Activated T-cell treated with anti-CD3 and anti-CD28 coated beads for 24 hours (primary cell): Measurements from ENCODE around the gene TPK1.

Source experiments
- DNase-seq: peaks from one replicate; pipeline ENCODE4 v3.0.0-alpha.2; 2020; ENCODE audit warnings: low read depth

The TPK1 gene

DNA sequence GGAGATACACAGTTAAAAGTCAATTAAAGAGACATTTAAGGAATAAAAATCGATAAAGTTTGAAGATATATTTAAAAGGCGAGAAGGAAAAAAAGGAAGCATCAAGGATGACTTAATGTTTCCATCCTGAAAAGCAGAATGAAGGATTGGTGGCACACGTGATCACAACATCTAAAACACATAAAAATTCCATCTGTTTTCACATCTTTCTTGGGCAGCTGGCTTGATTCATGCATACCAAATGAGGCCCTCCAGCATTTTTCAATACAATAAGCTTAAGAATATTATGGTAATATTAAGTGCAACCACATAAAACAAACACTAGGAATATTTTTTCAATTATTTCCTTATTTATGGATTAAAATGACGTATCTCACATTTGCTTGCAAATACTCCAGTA is 112.6 kb downstream of the TPK1 start:
- DNase-seq, result no peak

DNA sequence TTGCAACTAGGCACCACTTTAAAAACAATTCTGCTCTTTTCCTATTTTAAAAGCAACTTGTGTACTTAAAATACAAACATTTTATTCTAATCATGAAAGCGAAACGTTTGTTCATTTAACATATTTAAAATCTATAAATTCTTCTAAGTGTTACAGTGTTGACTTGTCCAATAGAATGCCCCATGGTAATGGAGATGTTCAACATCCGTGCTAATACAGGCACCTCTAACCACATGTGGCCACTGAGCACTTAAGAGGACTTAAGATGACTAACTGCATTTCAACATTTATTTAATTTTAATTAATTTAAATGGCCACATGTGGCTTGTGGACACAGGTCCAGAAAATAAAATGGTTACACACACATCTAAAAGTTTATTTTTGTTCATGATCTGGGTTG is 115.1 kb downstream of the TPK1 start:
- DNase-seq, result no peak

DNA sequence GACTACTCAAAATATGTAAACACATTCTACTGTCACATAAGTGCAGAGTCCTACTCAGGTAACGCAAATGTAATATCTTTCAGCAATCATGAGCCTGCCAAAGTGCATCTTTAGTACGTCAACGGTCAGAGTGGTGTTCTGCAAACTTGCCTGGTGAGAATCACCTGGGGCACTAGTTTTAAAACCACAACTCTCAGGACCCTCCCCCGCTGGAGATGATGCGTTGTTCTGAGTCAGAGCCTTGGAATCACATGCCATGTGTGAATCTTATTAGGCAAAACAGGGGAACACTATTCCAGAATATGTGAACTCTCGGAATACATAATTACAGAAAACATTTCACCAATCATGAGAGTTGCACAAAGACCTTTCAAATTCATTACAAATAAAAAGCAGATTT is 115.7 kb downstream of the TPK1 start:
- no peak for DNase-seq

DNA sequence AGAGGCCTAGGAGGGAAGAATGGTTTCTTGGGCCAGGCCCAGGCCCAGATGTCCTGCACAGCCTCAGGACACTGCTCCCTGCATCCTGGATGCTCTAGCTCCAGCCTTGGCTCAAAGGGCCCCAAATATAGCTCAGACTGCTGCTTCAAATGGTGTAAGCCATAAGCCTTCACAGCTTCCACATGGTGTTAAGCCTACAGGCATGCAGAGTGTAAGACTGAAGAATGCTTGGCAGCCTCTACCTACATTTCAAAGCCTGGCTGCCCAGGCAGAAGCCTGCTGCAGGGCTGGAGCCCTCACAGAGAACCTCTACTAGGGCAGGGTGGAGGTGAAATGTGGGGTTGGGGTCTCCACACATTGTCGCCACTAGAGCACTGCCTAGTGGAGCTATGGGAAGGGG is 118.1 kb downstream of the TPK1 start:
- DNase-seq, result no peak

DNA sequence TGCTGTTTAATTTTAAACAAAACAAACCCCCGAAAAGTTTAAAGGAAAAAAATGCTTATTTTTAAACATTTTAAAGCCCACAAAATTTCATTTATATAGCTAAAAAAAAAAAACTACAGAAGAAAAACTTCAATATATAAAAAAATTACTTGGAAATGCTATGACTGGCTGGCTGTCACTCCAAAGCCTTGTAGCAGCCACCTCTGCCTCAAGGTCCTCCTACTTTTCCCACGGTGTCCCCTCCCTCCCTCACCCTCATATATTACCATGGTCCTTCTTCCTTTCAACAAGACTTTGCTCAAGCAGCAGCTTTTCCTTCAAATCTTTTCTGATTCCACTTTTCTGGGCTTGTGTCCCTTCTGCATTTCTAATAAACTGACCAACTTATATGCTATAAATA is 122.0 kb downstream of the TPK1 start:
- DNase-seq, result no peak

DNA sequence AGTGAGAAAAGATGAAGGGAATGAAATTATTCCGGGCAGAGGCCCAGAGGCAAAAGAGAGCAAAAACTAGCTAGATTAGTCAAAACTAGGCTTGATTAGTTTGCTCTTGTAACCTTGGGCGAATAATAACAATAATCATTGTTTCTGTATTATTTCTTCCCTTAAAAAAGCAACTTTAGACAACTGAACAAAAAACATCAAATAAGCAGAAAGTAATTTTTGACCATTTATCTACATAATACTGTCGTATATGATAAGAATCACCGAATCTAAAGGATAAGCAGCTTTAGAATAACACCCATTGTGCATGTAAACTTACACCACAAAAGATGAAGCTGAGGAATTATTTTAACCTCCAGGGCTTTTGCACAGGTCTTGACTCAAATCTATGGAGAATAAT is 125.1 kb downstream of the TPK1 start:
- no peak for DNase-seq

DNA sequence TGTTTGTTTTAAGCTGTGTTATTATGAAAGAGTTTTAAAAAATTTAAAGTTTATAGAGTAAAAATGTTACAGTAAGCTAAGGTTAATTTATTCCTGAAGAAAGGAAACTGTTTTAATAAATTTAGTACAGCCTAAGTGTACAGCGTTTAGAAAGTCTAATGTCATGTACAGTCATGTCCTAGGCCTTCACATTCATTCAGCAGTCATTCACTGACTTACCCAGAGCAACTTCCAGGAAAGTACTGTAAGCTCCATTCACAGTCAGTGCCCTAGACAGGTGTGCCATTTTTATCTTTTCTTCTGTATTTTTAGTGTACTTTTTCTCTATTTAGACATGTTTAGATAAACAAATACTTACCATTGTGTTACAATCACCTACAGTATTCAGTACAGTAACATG is 126.8 kb downstream of the TPK1 start:
- DNase-seq, result no peak

DNA sequence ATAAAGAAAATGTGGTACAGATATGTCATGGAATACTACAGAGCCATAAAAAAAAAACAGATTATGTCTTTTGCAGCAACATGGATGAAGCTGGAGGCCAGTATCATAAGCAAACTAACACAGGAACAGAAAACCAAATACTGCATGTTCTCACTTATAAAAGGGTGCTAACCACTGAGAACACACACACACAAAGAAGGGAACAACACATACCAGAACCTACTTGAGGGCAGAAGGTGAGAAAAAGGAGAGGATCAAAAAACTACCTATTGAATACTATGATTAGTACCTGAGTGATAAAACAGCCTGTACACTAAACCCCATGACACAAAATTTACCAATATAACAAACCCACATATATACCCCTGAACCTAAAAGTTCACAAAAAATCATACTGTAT is 144.6 kb downstream of the TPK1 start:
- DNase-seq, result no peak

DNA sequence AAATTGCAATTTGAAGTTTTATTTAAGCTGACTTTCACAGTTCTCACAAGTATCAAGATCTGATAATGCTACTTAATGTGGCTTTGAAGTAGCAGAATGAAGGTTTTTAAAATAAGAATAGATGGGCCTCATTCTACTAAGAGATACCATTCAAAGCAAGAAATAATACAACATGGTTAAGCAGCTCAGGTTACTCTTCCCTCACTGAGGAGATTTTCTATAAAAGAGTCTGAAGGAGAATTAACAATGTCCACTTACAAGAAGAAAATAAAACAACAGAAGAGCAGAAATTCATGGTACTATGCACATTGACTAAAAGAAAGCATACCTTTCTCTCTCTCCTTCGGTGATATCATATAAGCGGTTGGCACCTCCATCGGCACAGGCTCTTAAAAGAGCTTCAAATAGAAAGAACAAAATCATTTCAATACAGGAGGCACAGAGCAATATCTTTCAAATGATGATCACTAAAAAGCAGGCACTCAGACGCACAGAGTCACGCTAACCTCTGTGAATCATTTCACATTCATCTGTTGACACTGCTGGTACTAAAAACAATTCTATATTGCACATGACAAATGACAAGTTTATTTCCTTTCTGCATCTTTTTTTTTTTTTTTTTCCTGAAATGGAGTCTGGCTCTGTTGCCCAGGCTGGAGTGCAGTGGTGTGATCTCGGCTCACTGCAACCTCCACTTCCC is 153.1 kb downstream of the TPK1 start:
- no peak for DNase-seq

DNA sequence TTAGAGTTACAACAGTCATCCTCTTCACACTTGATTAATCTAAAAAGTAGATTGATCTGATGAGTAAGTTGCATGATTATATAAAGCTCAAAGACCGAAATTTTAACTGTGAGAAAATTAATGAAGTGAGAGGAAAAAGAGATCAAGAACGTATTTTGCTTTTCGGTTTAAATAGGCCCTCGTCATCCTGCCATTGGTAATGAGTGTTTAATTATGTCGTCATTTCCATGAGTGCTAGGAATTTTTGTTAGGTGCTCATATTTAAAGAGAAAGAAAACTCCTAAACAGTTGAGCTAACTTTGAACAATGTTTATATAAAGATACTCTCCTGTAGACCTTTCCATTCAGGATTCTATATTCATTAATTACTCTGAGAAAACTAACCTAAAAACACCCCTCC is 159.4 kb downstream of the TPK1 start:
- no peak for DNase-seq

DNA sequence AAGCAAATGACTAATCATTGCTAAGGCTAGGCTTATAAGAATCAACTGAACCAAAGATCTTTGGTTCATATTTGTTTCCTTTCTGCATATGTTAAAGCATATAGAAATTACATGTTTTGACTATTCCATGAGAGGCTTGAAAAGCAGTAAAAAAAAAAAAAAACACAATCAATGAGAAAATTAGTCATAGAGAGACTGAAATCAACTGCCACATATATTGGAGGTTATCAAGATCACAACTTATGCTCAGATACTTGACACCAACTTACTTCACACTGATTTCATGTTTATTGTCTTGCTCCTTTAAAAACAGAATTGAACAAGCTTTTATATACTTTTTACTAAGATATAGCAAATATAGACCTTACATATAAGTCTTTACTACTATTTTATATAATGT is 161.3 kb downstream of the TPK1 start:
- no peak for DNase-seq

DNA sequence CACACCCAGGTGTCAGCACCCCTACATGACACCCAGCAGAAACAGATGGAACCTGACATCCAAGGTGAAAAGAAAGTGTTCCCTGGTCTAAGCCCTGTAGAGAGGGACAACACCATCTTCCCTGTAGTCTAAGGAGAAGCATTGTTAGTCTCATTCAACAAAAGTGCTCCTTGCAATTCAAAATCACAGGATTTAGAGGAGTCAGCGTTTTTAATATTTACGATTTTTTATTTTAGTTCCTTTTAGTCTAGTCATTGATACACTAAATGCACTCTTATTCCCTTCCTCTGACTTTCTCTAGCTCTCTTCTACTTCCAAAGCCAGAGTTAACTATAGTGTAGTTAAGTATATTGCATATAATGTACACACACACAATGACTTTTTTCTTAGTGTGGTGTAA is 163.0 kb downstream of the TPK1 start:
- DNase-seq, result no peak

DNA sequence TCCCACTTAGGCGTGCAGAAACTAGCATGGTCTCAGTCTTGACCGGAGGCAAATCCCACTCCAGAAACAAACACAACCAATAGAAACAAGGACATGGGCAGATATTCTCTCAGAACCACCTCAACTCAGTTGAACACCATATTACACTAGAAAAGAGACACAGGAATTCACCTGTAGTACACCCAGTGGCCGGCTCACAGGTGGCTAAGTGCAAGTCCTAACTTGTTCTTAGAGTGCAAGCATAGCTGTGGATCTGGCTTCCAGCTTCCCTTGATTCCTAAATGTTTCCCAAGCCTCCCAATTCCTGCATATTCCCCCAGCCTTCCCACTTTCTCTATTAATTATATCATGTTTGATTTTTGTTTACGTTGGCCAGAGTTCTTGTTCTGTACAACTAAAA is 164.4 kb downstream of the TPK1 start:
- no peak for DNase-seq

DNA sequence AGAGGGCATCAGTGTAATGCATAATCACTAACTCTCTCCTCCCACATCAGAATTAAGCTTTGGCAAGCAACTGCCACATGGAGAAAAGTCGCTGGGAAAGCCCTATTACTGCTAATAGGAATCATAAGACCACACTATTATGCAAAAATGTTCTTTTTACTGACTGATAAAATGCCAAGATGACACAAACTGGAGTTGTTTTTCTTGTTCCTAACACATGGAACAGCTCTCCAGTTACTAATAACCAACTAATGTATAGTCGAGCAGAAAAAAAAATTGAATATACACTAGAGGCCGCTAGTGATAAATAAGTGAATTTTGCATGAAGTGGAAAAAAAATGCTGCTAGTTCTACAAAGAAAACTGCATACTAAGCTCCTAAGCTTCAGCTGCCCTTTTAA is 165.6 kb downstream of the TPK1 start:
- no peak for DNase-seq

DNA sequence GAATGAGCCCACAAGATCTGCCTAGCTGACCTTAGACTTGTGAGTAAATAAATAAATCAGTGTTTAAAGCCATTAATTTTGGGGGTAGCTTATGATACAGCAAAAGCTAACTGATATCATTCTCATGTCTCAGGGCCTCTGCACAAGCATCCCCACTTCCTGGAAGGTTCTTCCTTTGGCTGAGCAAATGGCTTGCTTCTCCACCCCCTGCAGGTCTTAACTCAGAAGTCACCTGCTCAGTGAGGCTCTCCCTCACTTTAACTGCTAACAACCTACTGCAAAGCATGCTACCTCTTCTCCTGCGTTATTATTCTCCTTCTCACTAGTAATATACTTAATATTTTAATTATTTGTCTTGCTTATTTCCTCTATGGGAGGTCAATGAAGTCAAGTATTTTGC is 167.3 kb downstream of the TPK1 start:
- no peak for DNase-seq

DNA sequence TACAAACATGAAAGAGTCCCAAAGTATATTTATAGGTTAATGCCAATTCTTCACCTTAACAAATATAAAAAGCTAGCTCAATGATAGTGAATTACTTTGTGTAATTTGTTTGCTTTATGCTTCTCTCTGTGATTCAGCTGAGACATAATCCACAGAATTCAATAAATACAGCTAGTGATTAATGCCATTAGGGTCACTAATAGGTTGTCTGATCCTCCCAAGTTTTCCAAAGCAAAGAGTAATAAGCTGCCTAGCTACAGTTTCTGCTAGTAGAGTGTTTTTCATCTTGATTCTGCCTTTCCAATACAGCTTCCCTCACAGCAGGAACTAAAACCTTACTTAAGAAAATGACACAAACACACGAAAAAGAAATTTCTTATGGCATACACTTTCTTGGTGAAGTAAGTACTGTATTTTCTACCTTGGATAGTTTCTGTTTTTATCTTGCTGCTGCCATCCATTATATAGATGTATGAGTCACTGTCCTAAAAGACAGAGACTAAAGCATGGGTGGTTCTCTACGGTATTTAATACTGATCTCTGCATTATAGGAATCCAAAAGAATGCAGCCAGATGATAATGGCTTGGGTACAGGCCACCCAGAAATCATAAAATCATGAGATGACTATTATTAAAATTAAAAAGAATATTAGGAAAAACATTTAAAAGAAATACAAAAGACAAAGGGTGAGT is 170.0 kb downstream of the TPK1 start:
- DNase-seq, result no peak

DNA sequence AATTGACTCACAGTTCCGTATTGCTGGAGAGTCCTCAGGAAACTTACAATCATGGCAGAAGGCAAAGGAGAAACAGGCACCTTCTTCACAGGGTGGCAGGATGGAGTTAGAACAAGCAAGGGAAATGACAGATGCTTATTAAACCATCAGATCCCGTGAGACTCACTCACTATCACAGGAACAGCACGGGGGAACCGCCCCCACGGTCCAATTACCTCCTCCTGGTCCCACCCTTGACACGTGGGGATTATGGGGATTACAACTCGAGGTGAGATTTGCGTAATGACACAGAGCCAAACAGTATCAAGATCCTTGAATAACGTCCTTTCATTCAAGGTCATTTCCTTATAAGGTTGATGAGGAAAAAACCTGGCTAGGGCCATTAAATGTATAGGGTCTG is 176.6 kb downstream of the TPK1 start:
- no peak for DNase-seq

DNA sequence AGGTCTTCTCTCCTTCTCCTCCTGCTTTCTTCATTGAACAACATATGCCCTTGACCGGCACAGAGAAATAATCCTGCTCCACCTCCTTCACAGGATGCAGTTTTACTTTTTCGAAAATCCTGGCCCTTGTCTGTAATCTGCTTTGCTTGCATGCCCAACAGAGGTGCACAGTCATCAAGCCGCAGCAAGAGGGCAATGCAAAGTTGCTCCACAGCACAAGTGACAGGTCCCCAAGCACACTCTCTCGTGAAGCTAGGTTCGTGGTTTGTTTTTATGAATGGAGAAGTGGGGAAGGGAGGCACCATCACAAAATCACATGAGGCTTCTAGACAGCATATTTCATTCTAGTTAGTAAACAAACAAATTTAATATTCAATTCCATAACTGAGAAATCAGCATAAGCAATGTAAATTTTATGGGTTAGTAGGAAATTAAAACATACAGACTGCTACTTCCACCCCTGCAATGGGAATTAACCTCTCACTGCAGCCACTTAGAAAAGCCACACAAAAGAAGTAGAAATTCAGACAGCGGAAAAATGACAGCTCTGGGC is 178.8 kb downstream of the TPK1 start:
- no peak for DNase-seq

DNA sequence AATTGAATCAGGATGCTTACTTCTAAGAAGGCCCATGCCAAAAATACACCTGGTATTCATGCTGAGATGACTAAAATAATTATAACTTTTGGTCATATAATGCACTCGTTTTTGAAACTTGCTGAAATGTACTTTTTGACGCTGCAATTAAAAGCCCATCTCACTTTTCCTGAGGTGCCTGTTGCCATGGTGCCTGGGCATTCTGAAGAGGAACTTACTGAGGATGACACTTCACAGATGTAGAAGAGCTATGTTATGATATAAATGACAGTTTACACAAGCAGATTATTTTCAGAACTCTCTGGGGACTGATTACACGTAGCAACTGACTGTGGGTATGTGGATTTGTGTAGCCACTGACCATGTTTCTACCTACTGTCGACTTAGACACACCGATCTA is 182.4 kb downstream of the TPK1 start:
- DNase-seq, result no peak

DNA sequence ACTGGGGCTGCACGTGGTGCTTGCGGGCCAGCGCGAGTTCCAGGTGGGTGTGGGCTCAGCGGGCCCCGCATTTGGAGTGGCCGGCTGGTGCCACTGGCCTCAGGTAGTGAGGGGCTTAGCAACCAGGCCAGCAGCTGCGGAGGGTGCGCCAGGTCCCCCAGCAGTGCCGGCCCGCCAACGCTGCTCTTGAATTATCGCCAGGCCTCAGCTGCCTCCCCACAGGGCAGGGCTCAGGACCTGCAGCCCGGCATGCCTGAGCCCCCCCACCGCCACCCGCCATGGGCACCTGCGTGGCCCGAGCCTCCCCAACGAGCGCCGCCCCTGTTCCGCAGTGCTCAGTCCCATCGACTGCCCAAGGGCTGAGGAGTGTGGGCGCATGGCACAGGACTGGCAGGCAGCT is 185.4 kb downstream of the TPK1 start:
- DNase-seq, result no peak

DNA sequence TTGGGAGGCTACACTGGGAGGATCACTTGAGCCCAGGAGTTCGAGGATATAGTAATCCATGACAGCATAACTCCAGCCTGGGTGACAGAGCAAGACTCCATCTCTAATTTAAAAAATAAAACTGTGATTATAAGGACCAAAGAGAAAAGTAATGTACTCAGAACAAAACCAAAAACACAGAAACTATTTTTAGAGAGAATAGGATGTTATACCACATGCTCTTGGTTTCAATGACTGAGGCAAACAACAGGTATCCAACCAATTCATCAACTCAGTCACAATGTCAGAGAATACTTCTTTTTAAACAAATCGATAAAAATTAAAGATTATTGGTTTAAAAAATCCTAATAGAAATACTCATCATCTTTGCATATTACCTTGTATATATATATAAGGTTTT is 186.7 kb downstream of the TPK1 start:
- no peak for DNase-seq

DNA sequence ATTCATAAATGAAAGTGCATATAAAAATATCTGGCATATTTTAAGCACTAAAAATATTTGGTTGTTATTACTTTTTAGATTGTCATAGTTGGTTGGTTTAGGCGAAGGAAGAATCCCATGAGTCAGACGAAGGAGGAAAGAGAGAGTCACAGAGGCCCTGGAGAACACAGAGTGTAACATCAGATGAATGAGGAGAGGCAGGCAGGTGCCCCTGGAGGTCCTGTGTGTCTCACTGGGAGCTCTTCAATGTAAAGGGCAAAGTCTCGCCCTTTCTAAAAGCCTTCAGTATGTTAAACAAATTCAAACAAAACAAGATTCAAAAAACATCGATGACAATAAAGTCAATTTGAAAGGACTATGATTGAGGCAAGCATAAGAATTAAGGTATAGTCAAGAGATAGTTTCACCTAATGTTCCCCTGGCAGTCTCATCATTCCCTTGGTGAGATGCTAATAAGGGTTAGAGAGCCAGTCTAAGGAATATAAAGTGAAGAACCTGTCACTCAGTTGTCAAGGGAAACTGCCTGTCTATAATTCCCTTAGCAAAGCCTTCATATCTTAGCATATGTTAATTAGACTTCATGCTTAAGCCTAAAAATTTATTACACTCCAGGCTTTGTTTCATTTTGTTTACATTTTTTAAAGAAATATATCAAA is 194.3 kb downstream of the TPK1 start:
- no peak for DNase-seq

DNA sequence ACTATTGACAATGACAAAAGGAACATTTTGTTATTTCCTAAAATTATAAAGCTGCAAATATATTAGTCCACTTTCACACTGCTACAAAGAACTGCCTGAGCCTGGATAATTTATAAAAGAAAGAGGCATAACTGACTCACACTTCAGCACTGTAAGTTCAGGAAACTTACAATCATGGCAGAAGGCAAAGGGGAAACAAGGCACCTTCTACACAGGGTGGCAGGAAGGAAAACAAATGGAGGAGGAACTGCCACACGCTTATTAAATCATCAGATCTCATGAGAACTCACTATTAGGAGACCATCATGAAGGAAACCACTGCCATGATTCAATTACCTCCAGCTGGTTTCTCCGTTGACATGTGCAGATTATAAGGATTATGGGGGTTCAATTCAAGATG is 203.1 kb downstream of the TPK1 start:
- DNase-seq, result no peak
